ENCODE data around the gene ZNF526. TPM values are rescaled to one million over a fixed set of nuclear protein-coding genes. Genes with fewer than 3 reads are reported as not detected.
A peak's percentile ranks its signal among the peaks of the same experiment; 100 is the strongest.

ZNF526 gene
- total and polyA plus RNA-seq, 9 of the 15 experiments (the other 6 are each of a cell fraction or from before 2014, with no cell fraction given), result 1.3 to 17.9 (median 6.2) TPM

DNA sequence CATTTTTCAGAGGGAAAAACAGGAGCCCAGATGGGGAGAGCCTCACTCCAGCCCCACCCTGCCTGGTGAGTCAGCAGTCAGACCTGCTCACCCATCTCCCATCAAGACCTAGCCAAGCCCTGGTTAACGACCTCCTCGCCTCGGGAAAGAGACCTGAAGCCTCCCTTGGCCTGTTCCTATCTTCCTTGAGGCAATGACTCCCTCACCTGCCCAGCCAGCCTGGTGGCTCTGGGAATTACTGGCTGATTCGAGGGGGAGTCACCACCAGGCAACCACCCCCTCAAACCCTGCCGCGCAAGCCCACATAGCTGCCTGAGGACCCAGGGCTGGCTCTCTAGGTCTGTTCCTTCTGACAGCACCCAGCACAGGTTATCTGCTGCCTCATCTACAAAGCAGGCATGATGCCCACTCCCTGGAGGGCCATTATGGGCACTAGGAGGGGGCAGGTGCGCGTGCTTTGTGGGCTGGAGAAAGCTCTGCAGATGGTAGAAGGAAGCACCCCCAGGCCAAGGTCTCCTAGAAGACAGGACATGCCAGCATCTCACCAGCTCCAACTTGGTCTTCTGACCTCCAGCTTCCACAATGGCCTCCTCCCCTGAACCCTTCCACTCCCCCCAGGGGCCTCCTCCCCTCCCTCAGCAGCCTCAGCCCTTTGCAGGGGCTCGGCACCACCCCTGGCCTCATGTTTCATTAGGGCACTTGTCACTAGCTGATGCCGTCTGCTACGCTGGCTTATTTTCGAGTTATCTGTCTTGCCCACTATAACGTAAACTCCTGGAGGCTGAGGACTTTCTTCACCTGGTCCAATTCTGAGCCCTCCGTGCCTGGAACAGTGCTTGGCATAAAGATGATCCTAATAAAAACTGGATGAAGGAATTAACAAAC, 13.0 kb upstream of the ZNF526 start:
- H3K27me3 ChIP-seq (ENCODE audit: control insufficient read depth in 2 of 2, insufficient read depth in 2 of 2, low read length in 2 of 2), result no peaks in the 10 kb centered on the region
- ATAC-seq (peak; percentile 83), FAIRE-seq (peak; percentile 97), DNase-seq (ENCODE audit: extremely low read depth in 1 of 4, low spot score in 3 of 4) (peak; percentile 49 to 78 (median 62))
- in situ Hi-C loops (cut with MboI), result no loop called here
- ChIA-PET POLR2A (interaction anchor here (0.7 to 1.5 kb wide), 3 partner anchors 9 to 129 kb away, joined by 3 to 6 read pairs (median 3); no protein-coding TSS in a partner anchor), CTCF (ENCODE audit: low intra/inter-chr PET ratio) (interaction anchor here (0.6 kb wide), 1 partner anchor 14 kb away, joined by 4 read pairs; no protein-coding TSS in a partner anchor)
- H3K36me3 ChIP-seq (ENCODE audit: control insufficient read depth, insufficient read depth, low read length), result peaks cover 94% of the 10 kb centered on the region
- H3K9me3 ChIP-seq (replicated peaks; ENCODE audit: control insufficient read depth, insufficient read depth, low read depth, low read length), result no peaks in the 10 kb centered on the region
- peaks cover 24 to 27% of the 10 kb centered on the region in 2 experiments for H3K4me1 ChIP-seq (replicated peaks in 1 of 2; ENCODE audit: control insufficient read depth in 2 of 2, insufficient read depth in 2 of 2, low read length in 2 of 2)
- H3K79me2 ChIP-seq (ENCODE audit: control insufficient read depth, insufficient read depth, low read length), result peaks cover 79% of the 10 kb centered on the region
- H2AFZ ChIP-seq (ENCODE audit: low read depth, low read length), result no peak overlapping the region
- H3K27ac ChIP-seq (ENCODE audit: extremely low read depth, low read depth, low read length), result peak overlapping the region; percentile 80
- H3K9ac ChIP-seq (ENCODE audit: insufficient read depth in 1 of 2, low read depth in 2 of 2, low read length in 2 of 2), result peak overlapping the region; percentile 30 to 35; a peak in 3 of 4 replicates
- H3K9me1 ChIP-seq (ENCODE audit: control insufficient read depth, insufficient read depth, low read length), result no peaks in the 10 kb centered on the region
- no peak overlapping the region for H3K4me3 ChIP-seq
- H4K20me1 ChIP-seq (replicated peaks; ENCODE audit: control insufficient read depth, insufficient read depth, low read length), result no peaks in the 10 kb centered on the region; the same call in 1 of the 2 replicates
- WGBS (ENCODE audit: insufficient coverage, low coverage, missing lambda C conversion rate), result 28% methylated on average over 12 of the region's 14 CpGs
- peak overlapping the region; percentile 57 for H3K4me2 ChIP-seq (ENCODE audit: insufficient read depth, low read length)
- intact Hi-C loops (cut with micrococcal nuclease), result no loop called here
- BruUV-seq (replicated peaks), result TSS peak; percentile 12
- TF ChIP-seq CTBP1 (IDR thresholded peaks at IDR 0.05; ENCODE audit: borderline replicate concordance) (no peak), DPF2 (IDR thresholded peaks at IDR 0.05) (0 out of 2 replicates have a peak, but pooled peaks have one; percentile 29), MYC (IDR thresholded peaks at IDR 0.05; ENCODE audit: low read depth, low read length) (no peak), MYC (CRISPR knock-in tag; IDR thresholded peaks at IDR 0.05; ENCODE audit: borderline replicate concordance, low read depth) (0 out of 2 replicates have a peak, but pooled peaks have one; percentile 50), MAZ (CRISPR knock-in tag; conservative IDR thresholded peaks at IDR 0.05 in 1 of 2, IDR thresholded peaks at IDR 0.05 in 1 of 2) (peak in 1 of 2 experiments; percentile 87; a peak in 2 of 4 replicates), RCOR1 (IDR thresholded peaks at IDR 0.05; ENCODE audit: borderline replicate concordance in 1 of 2, low read depth in 2 of 2, low read length in 2 of 2) (peak in 1 of 2 experiments; percentile 43; a peak in 1 of 4 replicates), JUND (IDR thresholded peaks at IDR 0.05; ENCODE audit: borderline replicate concordance, low read depth, low read length) (peak; percentile 87), JUND (tag; IDR thresholded peaks at IDR 0.05; ENCODE audit: borderline replicate concordance, low read depth, low read length) (peak; percentile 48; the same call in 1 of the 3 replicates), NFE2 (IDR thresholded peaks at IDR 0.05; ENCODE audit: low read depth) (peak; percentile 81), FOSL1 (tag; conservative IDR thresholded peaks at IDR 0.05) (peak; percentile 73), ZNF766 (CRISPR knock-in tag; conservative IDR thresholded peaks at IDR 0.05) (0 out of 2 replicates have a peak, but pooled peaks have one; percentile 3)
- TF ChIP-seq, protein P1, sequence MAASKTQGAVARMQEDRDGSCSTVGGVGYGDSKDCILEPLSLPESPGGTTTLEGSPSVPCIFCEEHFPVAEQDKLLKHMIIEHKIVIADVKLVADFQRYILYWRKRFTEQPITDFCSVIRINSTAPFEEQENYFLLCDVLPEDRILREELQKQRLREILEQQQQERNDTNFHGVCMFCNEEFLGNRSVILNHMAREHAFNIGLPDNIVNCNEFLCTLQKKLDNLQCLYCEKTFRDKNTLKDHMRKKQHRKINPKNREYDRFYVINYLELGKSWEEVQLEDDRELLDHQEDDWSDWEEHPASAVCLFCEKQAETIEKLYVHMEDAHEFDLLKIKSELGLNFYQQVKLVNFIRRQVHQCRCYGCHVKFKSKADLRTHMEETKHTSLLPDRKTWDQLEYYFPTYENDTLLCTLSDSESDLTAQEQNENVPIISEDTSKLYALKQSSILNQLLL (CRISPR knock-in tag; IDR thresholded peaks at IDR 0.05; ENCODE audit: borderline replicate concordance), result no peak
- TF ChIP-seq, protein P2, sequence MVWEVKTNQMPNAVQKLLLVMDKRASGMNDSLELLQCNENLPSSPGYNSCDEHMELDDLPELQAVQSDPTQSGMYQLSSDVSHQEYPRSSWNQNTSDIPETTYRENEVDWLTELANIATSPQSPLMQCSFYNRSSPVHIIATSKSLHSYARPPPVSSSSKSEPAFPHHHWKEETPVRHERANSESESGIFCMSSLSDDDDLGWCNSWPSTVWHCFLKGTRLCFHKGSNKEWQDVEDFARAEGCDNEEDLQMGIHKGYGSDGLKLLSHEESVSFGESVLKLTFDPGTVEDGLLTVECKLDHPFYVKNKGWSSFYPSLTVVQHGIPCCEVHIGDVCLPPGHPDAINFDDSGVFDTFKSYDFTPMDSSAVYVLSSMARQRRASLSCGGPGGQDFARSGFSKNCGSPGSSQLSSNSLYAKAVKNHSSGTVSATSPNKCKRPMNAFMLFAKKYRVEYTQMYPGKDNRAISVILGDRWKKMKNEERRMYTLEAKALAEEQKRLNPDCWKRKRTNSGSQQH (CRISPR knock-in tag; IDR thresholded peaks at IDR 0.05), result no peak
- TF ChIP-seq, protein P3, sequence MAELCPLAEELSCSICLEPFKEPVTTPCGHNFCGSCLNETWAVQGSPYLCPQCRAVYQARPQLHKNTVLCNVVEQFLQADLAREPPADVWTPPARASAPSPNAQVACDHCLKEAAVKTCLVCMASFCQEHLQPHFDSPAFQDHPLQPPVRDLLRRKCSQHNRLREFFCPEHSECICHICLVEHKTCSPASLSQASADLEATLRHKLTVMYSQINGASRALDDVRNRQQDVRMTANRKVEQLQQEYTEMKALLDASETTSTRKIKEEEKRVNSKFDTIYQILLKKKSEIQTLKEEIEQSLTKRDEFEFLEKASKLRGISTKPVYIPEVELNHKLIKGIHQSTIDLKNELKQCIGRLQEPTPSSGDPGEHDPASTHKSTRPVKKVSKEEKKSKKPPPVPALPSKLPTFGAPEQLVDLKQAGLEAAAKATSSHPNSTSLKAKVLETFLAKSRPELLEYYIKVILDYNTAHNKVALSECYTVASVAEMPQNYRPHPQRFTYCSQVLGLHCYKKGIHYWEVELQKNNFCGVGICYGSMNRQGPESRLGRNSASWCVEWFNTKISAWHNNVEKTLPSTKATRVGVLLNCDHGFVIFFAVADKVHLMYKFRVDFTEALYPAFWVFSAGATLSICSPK (IDR thresholded peaks at IDR 0.05; ENCODE audit: borderline replicate concordance), result no peak

Measured in K562 (cell line).